Right renal pelvis (tissue), 4 donors: ENCODE measurements around the gene PKD1L1. TPM values are rescaled to one million over a fixed set of nuclear protein-coding genes. Genes with fewer than 3 reads are reported as not detected.

Source experiments
- DNase-seq, 4 donors: peaks; one replicate each; pipeline ENCODE4 v3.0.0-alpha.2; 2013; ENCODE audit warnings: low read depth in 4 of 4, low spot score in 3 of 4, missing footprints in 1 of 4
- polyA plus RNA-seq, 4 donors: library from polyadenylated mRNA; unstranded; fragments of 120-200 nt; gene quantifications; one replicate each; pipeline ENCODE4 v1.2.1, GENCODE V29; 2013; ENCODE audit not compliant: insufficient read length in 4 of 4

The PKD1L1 gene
- polyA plus RNA-seq, 4 donors, result 0.06 to 0.73 (median 0.15) TPM

DNA sequence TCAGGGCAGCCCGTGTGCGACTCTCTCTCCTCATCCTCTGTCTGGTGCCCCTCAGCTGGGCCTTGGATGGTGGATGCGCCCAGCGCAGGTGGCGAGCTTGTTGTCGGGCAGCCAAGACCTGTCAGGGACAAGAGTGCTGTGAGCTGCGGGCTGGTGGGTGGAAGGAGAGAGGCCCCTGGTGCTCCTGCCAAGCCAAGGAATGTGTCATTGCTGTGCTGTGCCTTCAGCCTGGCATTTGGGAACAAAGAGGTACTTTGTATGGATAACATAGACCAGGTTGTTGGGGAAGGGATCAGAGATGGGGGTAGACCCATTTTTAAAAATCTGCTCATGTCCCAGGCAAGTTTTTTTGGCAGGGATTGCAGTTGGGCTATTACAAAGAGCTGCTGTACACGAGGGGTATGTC, 120.9 kb downstream of the PKD1L1 start:
- no peak for DNase-seq

DNA sequence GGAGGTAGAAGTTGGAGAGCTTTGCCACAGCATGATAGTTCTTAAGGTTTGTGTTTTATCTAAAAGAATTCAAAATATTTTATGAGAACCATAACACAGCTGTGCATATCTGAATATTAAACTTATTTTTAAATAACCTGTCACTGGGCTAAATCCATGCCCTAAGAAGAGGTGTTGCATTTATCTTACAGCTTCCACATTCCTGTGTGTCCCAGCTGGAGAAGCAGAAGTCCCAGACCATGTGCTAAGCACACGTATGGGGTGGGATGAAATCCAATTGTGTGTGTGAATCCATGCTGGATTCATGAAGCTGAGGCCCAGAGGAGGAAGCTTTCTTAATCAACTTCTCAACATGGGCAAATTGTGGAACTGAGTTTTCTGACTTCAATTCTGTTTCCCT, 121.5 kb downstream of the PKD1L1 start:
- no peak for DNase-seq

DNA sequence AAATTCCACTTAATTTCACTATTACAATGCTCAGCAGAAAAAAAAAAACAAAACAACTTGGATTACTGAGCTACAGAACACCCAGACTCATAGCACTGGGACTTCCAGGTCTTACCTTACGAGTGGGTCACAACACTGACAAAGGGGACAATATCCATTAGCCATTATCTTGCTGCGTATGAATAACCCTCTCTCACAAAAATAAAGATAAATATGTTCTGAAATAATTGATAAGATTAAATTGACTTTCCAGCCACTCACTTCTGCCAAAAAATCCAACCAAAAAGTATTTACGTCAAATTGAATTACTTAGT, 128.7 kb downstream of the PKD1L1 start:
- DNase-seq, result no peak

DNA sequence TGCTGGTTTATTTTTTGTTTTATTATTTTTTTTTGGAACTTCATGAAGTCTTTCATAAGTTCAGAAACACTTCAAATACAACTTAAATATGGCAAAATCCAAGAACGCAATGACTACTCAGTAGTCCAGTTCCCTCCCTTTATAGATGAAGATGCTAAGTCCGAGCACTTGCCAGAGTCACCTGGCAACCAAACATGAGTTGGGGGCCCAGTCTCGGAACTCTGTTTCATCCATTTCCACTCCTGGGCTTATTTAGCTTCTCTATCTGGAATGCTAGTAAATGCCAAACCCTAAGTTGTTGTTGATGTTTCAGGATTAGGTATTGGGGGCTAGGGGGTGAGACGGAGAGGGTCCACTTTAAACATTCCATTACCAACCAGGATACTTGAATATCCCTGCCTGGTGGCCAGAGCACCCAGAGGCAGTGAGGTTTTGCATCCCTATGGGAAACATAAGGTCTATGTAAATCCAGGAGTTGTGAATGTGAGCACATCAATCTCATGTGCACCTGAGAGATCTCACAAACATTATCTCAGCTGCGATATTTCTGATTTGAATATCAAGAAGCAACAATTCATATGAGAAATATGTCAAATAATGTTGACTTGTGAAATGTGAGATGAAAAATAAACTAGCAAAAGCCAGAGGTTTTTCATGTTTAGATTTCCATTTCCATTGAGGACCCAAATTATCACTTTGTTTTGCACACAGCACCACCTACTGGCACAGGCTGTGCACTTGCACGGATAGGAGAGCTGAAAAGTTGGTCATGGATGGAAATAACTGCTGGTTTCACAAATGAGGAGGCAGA, 129.3 kb downstream of the PKD1L1 start:
- DNase-seq, result peak; percentile 66 to 73 (median 70)

DNA sequence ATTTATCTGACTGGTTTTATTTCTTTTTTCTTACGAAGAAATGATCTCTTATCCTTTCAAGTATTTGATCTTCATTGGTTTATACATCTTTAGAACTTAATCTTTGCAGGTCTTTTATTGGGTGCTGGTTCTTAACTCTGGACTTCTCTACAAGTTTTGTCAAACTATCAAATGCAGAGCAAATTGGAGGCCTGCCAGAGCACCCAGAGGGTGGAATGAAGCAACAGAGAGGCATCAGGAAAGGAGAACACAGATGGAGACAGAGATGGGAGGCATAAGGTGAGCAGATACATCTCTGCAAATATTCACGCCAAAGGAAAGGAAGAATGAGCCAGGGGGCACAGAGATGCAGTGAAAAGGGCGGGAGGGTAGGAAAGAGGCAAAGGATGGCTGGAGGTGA, 130.3 kb downstream of the PKD1L1 start:
- no peak for DNase-seq

DNA sequence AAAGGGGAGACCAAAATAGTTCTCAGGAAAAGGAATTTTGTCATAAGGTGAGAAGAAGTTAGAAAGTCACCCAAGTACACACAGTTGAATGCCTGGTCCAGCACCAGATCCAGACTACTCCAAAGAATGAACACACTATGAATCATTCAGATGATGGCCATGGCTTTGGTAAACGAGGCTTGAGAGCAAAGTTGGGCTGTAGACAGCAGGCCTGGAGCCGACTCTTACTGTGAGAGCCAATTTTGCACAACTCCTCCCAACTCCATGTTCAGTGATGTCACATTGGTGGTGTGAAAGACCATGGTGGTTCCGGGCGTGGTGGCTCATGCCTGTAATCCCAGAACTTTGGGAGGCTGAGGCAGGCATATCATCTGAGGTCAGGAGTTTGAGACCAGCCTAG, 131.6 kb downstream of the PKD1L1 start:
- DNase-seq, result no peak

DNA sequence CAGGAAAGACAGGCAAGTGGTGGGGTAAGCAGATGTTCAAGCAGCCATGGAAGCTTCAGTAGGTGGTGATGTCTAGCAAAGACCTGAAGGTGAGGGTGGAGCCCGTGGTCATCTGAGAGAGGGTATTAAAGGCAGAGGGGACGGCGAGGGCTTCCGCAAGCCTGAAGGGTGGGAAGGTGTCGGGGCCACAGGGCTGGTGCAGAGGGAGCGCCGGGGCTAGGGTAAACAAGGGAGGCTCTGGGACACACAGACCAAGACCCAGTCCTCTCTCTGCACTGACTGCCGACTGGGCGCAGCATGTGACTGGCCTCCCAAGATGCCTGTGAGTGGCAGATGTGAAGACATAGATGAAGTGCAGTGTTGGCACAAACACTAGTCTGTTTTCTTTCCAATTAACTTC, 132.4 kb downstream of the PKD1L1 start:
- no peak for DNase-seq

DNA sequence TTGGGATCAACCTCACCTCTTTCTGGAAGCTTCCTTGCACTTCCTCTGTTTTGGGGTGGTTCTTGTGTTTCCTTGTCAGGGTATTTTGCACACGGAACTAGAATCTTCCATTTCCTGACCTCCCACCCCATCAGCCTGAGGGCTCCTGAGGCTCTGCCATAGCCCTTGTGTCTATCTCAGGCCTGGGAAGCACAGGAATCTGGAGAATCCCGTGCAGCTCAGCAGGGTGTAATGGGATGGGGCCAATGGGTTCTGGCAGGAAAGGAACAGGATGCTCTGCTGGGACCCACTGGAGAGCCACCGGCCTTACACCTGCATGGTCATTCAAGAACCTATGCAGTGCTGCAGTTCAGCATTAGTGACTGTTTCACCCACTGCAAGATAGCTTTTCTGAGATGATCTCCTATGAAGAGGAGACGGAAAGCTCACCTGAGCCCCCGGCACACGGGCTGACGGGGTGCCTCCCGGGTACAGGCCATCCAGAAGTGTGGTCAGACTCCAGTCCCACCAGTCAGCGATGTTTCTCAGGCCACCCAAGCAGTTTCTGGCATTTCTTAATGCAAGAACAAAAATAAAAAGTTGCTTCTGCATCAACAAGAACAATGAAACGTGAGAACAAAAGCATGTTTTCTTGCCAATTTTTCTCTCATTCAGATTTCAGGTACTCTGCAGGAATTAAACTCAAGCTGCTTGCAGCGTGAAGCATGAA, 133.2 kb downstream of the PKD1L1 start:
- no peak for DNase-seq

DNA sequence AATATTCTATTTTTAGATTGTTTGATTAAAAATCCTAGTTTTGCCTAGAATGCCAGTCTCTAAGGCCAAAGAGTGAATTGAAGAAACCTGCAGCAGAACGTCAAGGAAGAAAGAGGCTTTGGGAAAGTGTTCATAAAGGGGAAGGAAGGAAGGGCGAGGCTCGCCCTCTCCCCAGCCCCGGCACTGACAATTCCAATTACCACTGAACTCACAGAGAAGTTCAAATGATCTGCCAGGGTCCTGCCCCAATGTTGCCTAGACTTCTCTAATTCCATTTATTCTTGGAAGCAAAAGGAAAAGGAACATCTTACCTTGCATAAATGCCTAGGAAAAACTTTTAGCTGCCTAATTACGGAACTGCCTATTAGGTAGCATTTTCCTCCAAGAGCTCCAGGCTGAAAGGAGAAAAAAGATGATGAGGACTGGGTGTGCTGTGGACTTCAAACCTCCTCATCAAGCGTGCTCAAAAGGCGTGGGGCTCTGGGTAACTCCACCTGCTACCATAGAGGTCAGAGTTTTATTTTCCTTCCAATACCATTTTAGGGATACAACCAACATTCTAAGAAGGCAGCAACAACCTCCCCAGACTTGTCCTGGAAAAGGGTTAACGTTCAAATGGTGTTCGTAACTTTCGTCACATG, 134.5 kb downstream of the PKD1L1 start:
- no peak for DNase-seq

DNA sequence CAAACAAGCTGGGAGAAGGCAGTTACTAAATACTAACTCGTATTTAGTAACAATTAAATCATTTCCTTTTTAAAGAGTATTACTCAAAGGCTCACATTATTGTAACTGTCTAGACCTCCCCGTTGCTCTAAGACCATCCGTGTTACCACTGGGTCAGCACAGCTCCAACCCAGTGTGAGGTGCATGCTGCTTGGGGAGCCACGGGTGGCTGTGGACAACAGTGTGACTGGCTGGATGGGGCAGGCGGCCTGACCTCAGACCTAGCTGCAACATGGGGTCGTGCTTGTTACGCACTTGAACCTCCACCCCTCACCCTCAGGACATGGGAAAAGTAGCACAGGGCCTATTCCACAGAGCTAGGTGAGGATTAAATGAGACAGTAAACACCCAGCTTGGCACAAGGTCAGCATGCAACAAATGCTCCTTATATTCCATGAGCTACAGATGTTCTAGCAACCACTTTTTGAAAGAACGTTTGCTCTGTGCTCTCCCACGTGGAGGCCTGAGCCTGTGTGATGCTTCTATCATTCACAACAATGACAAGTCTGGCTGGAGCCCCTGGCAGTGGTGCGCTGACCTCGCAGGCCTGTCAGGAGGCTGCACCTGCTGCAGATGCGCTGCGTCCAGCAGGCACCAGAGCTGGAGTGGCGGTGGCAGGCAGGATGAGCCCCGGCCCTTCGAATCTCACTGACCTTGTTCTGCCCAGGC, 135.7 kb downstream of the PKD1L1 start:
- no peak for DNase-seq

DNA sequence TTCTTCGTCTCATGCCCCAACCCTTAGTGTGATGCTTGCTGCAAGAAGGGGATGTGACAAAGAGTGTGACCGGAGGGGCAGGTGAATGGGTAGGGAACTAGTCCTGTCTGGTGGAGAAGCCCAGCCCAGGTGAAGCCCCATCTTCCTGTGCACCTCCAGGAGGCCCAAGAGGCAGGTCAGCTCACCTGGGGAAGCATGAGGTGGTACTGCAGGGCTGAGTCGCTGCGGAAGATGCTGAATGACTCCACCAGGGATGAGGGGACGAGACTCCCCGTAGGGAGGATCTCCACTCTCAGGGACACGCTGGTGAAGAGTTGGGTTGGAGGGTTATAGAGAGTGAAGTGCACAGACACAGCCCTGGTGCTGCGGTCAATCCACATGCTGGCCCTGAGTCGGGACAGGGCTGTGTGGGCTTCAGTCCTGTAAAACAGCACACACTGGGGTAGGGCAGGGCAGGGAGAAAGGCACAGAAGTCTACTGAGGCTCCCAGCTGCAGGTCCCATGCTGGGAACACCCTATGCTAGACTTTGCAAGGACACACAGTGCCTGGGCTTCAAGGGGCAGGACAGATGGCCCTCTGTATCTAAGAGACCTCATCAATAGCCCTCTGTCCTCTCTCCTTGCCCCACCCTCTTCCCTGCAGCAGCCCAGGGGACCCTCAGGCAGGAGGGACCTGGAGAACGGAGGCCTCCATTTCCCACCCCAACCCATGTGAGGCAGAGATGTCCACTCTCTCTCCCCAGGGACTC, 136.5 kb downstream of the PKD1L1 start:
- DNase-seq, result no peak

DNA sequence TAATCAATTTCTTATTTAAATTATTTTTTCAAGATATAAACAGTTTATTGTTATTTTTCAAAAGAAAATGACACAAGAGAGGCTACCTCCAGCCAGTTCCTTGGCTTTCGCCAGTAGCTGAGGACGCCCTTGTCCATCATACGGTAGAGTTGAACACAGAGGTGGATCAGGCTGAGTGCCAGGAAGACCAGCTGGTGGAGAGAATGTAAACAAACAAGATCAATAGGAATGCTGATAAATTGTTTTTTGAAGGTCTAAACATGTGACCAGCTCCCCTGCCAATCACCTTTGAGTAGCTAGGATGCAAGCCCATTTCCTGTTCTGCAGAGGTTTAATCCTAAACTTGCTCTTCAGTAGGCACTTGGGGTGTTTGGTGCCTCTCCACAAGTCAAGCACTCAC, 138.9 kb downstream of the PKD1L1 start:
- DNase-seq, result no peak

DNA sequence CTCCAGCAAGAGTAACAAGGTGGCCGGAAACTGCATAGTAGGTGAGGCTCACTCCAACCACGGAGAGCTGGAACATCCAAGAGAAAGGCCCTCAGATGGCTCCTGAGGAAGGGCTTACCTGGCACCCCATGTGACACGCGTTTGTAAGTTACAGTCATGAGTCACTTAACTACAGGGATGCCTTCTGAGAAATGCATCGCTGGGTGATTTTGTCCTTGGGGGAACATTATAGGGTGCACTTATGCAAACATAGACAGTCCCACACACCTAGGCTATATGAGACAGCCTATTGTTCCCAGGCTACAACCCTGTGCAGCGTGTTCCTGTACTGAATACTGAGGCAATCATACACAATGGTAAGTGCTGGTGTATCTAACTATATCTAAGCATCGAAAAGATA, 139.9 kb downstream of the PKD1L1 start:
- no peak for DNase-seq

DNA sequence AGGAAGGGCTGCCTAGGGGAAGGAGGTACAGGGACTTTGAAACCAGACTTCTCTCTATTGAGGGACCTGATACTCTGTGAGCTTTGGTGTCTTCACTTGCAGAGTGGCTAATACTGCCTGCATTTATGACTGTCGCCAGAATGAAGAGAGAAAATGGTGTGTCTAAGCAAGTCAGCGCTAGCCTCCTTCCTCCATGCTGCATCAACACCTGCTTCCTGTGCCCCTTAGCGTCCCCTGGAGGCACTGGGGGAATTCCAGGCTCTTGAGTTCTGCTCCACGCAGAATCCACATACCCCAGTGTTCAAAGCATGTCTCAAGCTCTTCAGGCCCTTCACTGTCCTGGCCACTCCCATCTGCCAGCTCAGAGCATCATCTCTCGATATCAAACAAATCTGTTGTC, 140.5 kb downstream of the PKD1L1 start:
- DNase-seq, result no peak

DNA sequence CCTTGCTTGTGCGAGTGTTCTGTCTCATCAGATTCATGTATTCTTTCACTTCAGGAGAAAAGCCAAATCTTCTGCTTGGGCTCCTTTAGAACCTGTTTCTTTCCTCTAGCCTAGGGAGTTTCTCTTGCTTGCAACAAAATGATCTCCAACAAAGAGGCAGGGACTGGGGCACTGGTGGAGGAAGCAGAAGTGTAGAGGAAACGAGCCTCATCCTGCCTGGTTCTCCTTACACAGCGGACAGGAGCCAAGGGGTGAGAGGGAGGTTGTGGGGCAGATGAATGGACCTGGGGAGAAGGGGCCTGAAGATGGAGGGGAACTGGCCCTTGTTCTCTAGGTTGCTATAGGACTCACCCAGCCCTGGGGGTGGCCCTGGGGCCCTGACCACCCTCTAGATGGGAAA, 141.1 kb downstream of the PKD1L1 start:
- DNase-seq, result no peak

DNA sequence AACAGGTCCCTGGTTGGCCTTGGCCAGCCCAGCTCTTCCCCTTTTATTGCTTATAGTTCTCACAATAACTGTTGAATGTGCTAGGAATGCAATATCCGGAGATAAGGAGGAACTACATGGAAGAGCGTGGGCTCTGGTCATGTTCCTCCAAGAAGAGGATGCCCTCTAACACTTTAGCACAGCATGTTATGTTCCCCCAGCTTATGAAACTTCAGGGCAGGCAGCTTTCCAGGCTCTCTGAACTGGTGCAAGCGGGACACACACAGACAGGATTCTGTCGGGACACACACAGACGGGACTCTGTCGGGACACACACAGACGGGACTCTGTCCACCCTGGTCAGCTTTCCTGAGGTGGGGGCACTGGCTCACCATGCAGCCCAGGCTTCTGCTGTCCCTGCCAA, 141.6 kb downstream of the PKD1L1 start:
- DNase-seq, result no peak

DNA sequence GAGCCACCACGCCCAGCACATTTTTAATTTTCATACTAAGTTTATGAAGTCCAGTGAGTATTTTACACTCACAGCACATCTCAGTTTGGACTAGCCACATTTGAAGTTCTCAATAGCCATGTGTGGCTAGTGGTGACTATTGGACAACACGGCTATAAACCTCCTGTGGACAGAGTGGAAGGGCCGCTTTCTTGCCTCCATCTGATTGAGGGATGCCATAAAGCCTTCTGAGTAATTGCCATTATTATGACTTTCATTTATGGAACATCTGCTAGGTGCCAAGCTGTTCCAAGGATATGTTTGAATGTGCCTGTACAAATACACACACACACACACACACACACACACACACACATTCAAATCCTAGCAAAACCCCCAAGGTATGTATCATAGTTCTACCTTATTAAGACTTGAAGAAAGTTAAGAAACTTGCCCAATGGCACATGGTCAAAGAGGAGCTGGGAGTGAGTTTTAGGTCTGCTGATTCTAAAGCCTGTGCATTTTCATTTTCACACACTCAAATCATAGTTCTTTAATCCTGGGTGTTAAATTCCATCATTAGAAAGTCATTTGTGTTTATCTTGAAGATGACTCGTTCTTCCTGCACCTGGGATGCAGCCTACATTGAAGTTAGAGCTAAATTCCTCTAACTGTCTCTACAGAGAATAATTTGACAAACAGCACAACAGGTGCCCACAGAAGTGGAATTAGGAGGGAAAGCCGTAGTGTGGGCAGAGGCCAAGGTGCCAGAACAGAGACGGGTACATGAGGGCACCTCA, 143.3 kb downstream of the PKD1L1 start:
- no peak for DNase-seq

DNA sequence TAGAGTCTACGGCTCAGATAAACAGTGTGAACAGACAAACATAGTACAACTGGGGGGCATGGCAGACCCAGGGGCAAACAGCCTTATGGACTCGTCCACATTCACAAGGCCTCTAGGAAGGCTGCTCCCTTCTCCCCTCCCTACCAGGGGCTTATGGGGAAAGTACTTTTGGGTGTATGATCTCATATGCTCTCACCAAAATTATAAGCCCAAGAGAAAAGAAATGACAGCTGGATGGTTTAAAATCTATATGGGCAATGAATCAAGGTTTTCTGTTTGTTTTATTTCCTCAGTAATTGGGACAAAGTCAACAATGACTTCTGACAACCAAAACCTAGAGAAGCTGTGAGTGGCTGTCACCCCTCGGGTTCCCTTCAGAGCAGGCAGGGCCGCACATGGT, 144.4 kb downstream of the PKD1L1 start:
- DNase-seq, result no peak

DNA sequence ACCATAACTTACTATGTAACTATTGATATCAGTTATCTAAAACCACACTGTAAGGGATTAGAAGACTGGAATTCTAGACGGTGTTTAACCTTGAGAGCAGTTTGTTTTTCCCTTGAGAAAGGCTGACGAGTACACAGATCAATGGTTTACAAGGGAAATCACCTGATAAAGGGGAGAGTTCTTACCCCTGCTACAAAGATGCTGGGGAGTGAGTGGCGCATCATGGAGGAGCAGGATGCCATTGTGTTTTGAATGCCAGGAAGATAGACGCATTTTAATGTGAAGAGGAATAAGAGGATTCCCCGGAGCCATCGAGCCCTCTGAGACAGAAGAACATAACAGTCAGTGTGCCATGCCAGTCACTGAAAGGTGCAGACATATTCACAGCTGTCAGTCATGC, 145.2 kb downstream of the PKD1L1 start:
- DNase-seq, result no peak

DNA sequence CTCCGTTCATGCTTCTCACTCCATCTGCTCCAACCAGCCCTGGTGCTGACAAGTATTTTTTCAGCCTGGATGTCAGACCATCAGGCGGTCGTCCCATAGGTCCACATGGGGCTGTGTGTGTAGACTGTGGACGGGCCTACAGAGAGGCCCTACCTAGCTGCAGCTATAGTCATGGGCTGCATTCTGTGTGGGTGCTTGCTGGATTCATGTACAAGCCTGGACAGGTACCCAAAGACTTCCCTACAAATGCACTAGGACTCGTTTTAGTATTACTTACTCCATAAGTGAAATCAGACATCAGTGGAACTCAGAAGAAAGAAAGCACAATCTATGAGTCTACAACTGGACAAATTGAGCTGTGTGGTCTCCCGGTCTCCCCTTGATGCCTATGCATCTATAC, 146.8 kb downstream of the PKD1L1 start:
- no peak for DNase-seq
